HG02642 (cell line): ENCODE data around the gene CCDC106.

Experiments used
- ATAC-seq: cut with Tn5 transposase; IDR thresholded peaks from one replicate; pipeline ENCODE4 v1.9.1; 2021; ENCODE audit warnings: mild to moderate bottlenecking; ENCODE audit not compliant: unreplicated experiment, poor library complexity

CCDC106 gene

GRCh38 chr19:55679343-55680257 is 31.6 kb downstream of the CCDC106 start:
- no peak for ATAC-seq

- ATAC-seq: no peak
Measured at GRCh38 chr19:55680339-55681130, 32.5 kb downstream of the CCDC106 start.

- ATAC-seq: no peak
Measured at GRCh38 chr19:55681131-55682092, 33.4 kb downstream of the CCDC106 start.

GRCh38 chr19:55683449-55684261 is 35.6 kb downstream of the CCDC106 start:
- no peak for ATAC-seq

- no peak for ATAC-seq
Measured at GRCh38 chr19:55684946-55685681, 37.1 kb downstream of the CCDC106 start.

- ATAC-seq: no peak
Measured at GRCh38 chr19:55685776-55686175, 37.8 kb downstream of the CCDC106 start.

- ATAC-seq: no peak
Measured at GRCh38 chr19:55686311-55687050, 38.5 kb downstream of the CCDC106 start.

GRCh38 chr19:55687281-55688201 is 39.5 kb downstream of the CCDC106 start:
- no peak for ATAC-seq

GRCh38 chr19:55688422-55689218 is 40.6 kb downstream of the CCDC106 start:
- ATAC-seq: no peak

- no peak for ATAC-seq
Measured at GRCh38 chr19:55689411-55690108, 41.5 kb downstream of the CCDC106 start.

GRCh38 chr19:55690109-55690768 is 42.2 kb downstream of the CCDC106 start:
- no peak for ATAC-seq

GRCh38 chr19:55690769-55691545 is 42.9 kb downstream of the CCDC106 start:
- ATAC-seq: no peak

GRCh38 chr19:55691561-55692481 is 43.8 kb downstream of the CCDC106 start:
- ATAC-seq: no peak
